Osteocyte (in vitro differentiated cells): ENCODE data around the gene NOX4. TPM values are rescaled to one million over a fixed set of nuclear protein-coding genes. Genes with fewer than 3 reads are reported as not detected.
A peak's percentile ranks its signal among the peaks of the same experiment; 100 is the strongest.
"Not testable (repeated sequence)": the region's sequence is repeated elsewhere in the genome, so short reads cannot be mapped to it uniquely, and the experiment has no call there.

ENCODE experiments used
- DNase-seq: peaks from one replicate; pipeline ENCODE4 v3.0.0; 2021; ENCODE audit warnings: mixed read lengths; ENCODE audit not compliant: unreplicated experiment; ENCODE audit errors: extremely low spot score
- H3K27ac Mint-ChIP-seq: one replicate; pipeline ENCODE4 v1.8.0; 2021; ENCODE audit warnings: mild to moderate bottlenecking, mixed read lengths; ENCODE audit not compliant: unreplicated experiment
- H3K27me3 Mint-ChIP-seq: one replicate; pipeline ENCODE4 v1.8.0; 2021; ENCODE audit warnings: mixed read lengths; ENCODE audit not compliant: unreplicated experiment
- H3K36me3 Mint-ChIP-seq: one replicate; pipeline ENCODE4 v1.8.0; 2021; ENCODE audit warnings: mixed read lengths; ENCODE audit not compliant: unreplicated experiment
- H3K4me1 Mint-ChIP-seq: one replicate; pipeline ENCODE4 v1.8.0; 2021; ENCODE audit warnings: mixed read lengths; ENCODE audit not compliant: unreplicated experiment
- H3K4me3 Mint-ChIP-seq: one replicate; pipeline ENCODE4 v1.8.0; 2021; ENCODE audit warnings: mild to moderate bottlenecking, moderate library complexity, mixed read lengths; ENCODE audit not compliant: unreplicated experiment
- H3K9me3 Mint-ChIP-seq: one replicate; pipeline ENCODE4 v1.8.0; 2021; ENCODE audit warnings: mixed read lengths; ENCODE audit not compliant: unreplicated experiment
- total RNA-seq: library from RNA; stranded (reverse); gene quantifications from 2 replicates; pipeline ENCODE4 v1.2.1, GENCODE V29; 2021
- TF ChIP-seq, protein P1 (sequence below): fragments of 200-600 bp; sonication (generic); IDR thresholded peaks from 2 replicates; pipeline ENCODE4 v1.5.0; 2021; ENCODE audit warnings: antibody characterized with exemption, mild to moderate bottlenecking, moderate library complexity

The NOX4 gene
- total RNA-seq, 1 donor from 2014 or later: 19.6 TPM

- Mint-ChIP-seq H3K4me3 (no peak overlapping the region), H3K9me3 (no peaks in the 10 kb centered on the region), H3K27me3 (no peaks in the 10 kb centered on the region), H3K4me1 (peaks cover 17% of the 10 kb centered on the region), H3K36me3 (peaks cover 13% of the 10 kb centered on the region), H3K27ac (no peak overlapping the region)
- TF ChIP-seq, protein P1, sequence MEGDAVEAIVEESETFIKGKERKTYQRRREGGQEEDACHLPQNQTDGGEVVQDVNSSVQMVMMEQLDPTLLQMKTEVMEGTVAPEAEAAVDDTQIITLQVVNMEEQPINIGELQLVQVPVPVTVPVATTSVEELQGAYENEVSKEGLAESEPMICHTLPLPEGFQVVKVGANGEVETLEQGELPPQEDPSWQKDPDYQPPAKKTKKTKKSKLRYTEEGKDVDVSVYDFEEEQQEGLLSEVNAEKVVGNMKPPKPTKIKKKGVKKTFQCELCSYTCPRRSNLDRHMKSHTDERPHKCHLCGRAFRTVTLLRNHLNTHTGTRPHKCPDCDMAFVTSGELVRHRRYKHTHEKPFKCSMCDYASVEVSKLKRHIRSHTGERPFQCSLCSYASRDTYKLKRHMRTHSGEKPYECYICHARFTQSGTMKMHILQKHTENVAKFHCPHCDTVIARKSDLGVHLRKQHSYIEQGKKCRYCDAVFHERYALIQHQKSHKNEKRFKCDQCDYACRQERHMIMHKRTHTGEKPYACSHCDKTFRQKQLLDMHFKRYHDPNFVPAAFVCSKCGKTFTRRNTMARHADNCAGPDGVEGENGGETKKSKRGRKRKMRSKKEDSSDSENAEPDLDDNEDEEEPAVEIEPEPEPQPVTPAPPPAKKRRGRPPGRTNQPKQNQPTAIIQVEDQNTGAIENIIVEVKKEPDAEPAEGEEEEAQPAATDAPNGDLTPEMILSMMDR: no peak
- no peak for DNase-seq
These were observed 69.5 kb downstream of the NOX4 start for GRCh38 chr11:89421718-89422117.

DNA sequence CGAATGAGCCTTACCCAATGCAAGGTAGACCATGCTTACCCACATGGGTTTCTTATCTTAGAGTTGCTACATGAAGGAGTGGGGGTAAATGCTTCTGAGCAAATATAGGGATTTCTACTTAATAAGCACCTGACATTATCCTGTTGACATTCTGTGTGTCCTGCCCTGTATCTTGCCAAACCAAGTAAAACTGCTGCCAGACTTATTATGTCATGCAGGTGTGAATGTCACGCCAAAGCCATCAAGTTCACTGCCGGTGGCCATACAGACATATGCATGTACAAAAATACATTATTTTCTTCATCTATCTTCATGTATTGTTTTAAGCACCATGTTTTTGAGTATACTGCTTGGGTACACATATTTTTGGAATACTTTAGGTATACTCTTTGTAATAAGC is 70.2 kb downstream of the NOX4 start:
- peaks cover 17% of the 10 kb centered on the region for H3K4me1 Mint-ChIP-seq
- no peak overlapping the region for H3K27ac Mint-ChIP-seq

GRCh38 chr11:89416961-89417360 is 74.2 kb downstream of the NOX4 start:
- H3K4me1 Mint-ChIP-seq: peaks cover 17% of the 10 kb centered on the region
- H3K9me3 Mint-ChIP-seq: peaks cover under 1% of the 10 kb centered on the region

More for the DNA sequence above, 70.2 kb downstream of the NOX4 start:
- Mint-ChIP-seq H3K36me3 (peaks cover 7% of the 10 kb centered on the region), H3K27me3 (no peaks in the 10 kb centered on the region), H3K9me3 (no peaks in the 10 kb centered on the region), H3K4me3 (no peak overlapping the region)
- TF ChIP-seq, protein P1: no peak
- DNase-seq: no peak

DNA sequence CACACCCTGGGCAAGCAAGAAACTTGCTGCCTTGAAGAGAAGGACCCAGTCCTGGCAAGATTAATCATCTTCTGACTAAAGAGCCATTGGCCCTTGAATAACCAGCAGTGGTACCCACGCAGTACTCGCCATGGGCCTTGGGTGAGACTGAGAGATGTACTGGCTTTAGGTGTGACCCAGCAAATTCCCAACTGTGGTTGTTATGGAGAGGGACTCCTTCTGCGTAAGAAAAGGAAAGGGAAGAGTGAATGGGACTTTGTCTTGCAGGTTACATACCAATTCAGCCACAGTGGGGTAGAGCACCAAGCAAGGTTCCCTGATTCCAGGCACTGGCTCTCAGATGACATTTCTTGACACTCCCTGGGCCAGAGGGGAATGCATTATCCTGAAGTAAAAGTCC is 80.1 kb downstream of the NOX4 start:
- H3K9me3 Mint-ChIP-seq, H3K4me3 Mint-ChIP-seq, H3K27ac Mint-ChIP-seq, DNase-seq, H3K27me3 Mint-ChIP-seq: not testable (repeated sequence)
- Mint-ChIP-seq H3K36me3 (peaks cover 15% of the 10 kb centered on the region), H3K4me1 (peaks cover 20% of the 10 kb centered on the region)

More at GRCh38 chr11:89416961-89417360, 74.2 kb downstream of the NOX4 start:
- H3K36me3 Mint-ChIP-seq: peaks cover 10% of the 10 kb centered on the region
- DNase-seq: no peak
- H3K27me3 Mint-ChIP-seq: no peaks in the 10 kb centered on the region
- H3K4me3 Mint-ChIP-seq: no peak overlapping the region
- H3K27ac Mint-ChIP-seq: no peak overlapping the region
- TF ChIP-seq, protein P1: no peak

- not testable (repeated sequence) for DNase-seq
- H3K36me3 Mint-ChIP-seq: peaks cover 15% of the 10 kb centered on the region
These were observed 80.5 kb downstream of the NOX4 start for GRCh38 chr11:89410666-89411065.

GRCh38 chr11:89408441-89408840 is 82.7 kb downstream of the NOX4 start:
- not testable (repeated sequence) for H3K27me3 Mint-ChIP-seq, H3K27ac Mint-ChIP-seq, H3K9me3 Mint-ChIP-seq, H3K4me3 Mint-ChIP-seq, DNase-seq
- H3K36me3 Mint-ChIP-seq: peaks cover 15% of the 10 kb centered on the region
- H3K4me1 Mint-ChIP-seq: peaks cover 28% of the 10 kb centered on the region

More at GRCh38 chr11:89410666-89411065, 80.5 kb downstream of the NOX4 start:
- peaks cover 22% of the 10 kb centered on the region for H3K4me1 Mint-ChIP-seq
- H3K9me3 Mint-ChIP-seq, H3K27me3 Mint-ChIP-seq, H3K27ac Mint-ChIP-seq, H3K4me3 Mint-ChIP-seq: not testable (repeated sequence)

DNA sequence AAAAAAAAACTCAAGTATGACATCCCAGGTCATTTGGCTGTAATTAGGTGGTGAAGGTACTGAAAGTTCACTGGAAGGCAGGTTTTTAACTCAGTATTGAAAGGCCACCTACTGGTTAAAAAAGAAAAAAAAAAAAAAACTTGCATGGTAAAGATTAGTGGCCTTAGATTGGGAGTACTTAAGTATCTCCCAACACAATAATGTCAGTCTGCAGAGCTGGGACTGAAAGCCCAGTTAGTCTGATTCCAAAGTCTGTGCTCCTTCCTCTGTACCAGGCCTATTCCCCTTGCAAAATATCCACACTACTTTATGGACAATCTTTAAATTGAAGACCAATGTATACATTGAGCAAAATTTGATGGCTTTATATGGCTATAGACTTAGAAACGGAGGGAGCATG is 85.5 kb downstream of the NOX4 start:
- no peak overlapping the region for H3K4me3 Mint-ChIP-seq
- DNase-seq: no peak
- no peaks in the 10 kb centered on the region for H3K36me3 Mint-ChIP-seq
- TF ChIP-seq, protein P1: peak; percentile 45
- H3K9me3 Mint-ChIP-seq: no peaks in the 10 kb centered on the region
- peaks cover 28% of the 10 kb centered on the region for H3K4me1 Mint-ChIP-seq
- H3K27me3 Mint-ChIP-seq: no peaks in the 10 kb centered on the region
- H3K27ac Mint-ChIP-seq: no peak overlapping the region

DNA sequence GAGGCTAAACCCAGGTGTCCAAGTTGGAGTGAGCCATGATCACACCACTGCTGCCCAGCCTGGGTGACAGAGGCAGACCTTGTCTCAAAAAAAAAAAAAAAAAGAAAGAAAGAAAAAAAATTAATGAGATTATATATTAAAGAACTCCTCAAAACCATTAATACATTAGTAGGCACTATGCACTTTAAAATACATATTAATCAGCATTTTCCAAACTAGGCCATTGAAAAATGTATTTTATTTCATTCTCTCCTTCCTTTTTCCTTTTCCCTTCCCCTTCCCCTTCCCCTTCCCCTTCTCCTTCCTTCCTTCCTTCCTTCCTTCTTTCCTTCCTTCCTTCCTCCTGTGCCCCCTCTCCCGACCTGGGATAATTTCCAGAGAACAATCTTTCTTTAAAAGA is 99.5 kb downstream of the NOX4 start:
- not testable (repeated sequence) for H3K9me3 Mint-ChIP-seq, H3K4me1 Mint-ChIP-seq, H3K27me3 Mint-ChIP-seq, H3K27ac Mint-ChIP-seq, DNase-seq, H3K4me3 Mint-ChIP-seq
- peaks cover 27% of the 10 kb centered on the region for H3K36me3 Mint-ChIP-seq

DNA sequence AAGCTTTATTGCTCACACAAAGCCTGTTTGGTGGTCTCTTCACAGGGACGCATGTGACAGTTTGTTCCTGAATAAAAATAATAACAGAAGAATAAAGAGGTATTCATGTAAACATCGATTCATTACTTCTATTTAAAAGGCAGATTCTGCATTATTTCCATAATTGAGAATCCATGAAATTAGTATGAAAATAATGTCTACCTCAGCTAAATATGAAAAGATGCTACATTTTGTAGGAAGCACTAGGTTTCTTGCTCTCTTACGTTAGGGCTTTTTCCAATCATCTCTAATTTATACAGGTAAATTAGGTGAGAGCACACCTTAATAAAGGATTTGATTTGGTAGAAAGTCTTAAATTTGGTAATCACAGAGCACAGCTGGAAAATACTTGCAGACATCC is 103.7 kb downstream of the NOX4 start:
- not testable (repeated sequence) for H3K9me3 Mint-ChIP-seq, H3K4me3 Mint-ChIP-seq, H3K27me3 Mint-ChIP-seq, H3K27ac Mint-ChIP-seq, DNase-seq, H3K4me1 Mint-ChIP-seq
- H3K36me3 Mint-ChIP-seq: peaks cover 14% of the 10 kb centered on the region
